ENCODE data around the gene GNRHR. TPM values are rescaled to one million over a fixed set of nuclear protein-coding genes. Genes with fewer than 3 reads are reported as not detected.

Gene GNRHR
- total and polyA plus RNA-seq, 2 of the 4 experiments (the other 2 are of a cell fraction): not detected

DNA sequence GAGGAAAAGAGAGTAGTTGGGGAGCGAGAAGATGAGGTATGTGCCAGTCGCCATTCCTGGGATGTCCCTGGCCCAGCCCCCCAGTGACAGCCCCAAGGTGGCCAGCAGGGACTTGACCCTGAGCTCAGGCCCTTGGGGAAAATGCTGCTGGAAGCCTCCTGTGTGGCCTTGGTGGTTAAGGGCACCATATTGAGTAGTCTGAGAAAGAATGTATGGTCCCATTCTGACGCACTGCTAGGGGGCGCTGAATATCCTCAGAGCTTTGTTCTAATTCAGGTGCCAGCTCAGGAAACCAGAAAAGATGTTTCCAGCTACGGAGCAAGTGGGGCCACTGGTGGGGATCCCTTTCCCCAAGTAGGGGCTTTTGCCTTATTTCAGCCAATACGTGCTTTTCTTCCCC is 39.2 kb downstream of the GNRHR start:
- H3K9ac ChIP-seq (ENCODE audit: low read depth, low read length): no peak overlapping the region
- H4K8ac ChIP-seq (ENCODE audit: low read depth in 2 of 2, low read length in 2 of 2): no peak overlapping the region
- H2BK15ac ChIP-seq (ENCODE audit: low read depth, low read length): no peak overlapping the region
- no peak overlapping the region for H3K14ac ChIP-seq (replicated peaks; ENCODE audit: low read depth, low read length)
- no peak overlapping the region for H3K56ac ChIP-seq (ENCODE audit: extremely low read depth, insufficient read depth, low read length)
- intact Hi-C loops (cut with micrococcal nuclease) (no loop called here), dilution Hi-C loops (cut with HindIII; ENCODE audit: low sequenced_read_pairs, unreplicated experiment) (no loop called here), in situ Hi-C loops (cut with MboI; ENCODE audit: low sequenced_read_pairs) (no loop called here)
- no peak overlapping the region for H2AFZ ChIP-seq (replicated peaks; ENCODE audit: low read length, poor library complexity)
- CTCF ChIA-PET: interaction anchor here (1.0 kb wide), 2 partner anchors 14 to 52 kb away, joined by 3 read pairs; partner anchors contain the start of gene UBA6
- no peak overlapping the region for H3K4ac ChIP-seq (ENCODE audit: low read depth, low read length)
- H3K23ac ChIP-seq (ENCODE audit: low read depth, low read length): no peak overlapping the region
- H2AK5ac ChIP-seq (ENCODE audit: low read depth, low read length): no peak overlapping the region
- H3K9me1 ChIP-seq (ENCODE audit: insufficient read depth, low read length): peaks cover 14% of the 10 kb centered on the region; the same call in 1 of the 2 replicates
- H2AK9ac ChIP-seq (replicated peaks; ENCODE audit: low read depth, low read length, poor library complexity): no peak overlapping the region
- H3K4me2 ChIP-seq (ENCODE audit: low read depth, low read length): no peak overlapping the region
- H2BK20ac ChIP-seq (ENCODE audit: low read depth, low read length): no peak overlapping the region
- DNase-seq (no peak), ATAC-seq (ENCODE audit: low read depth) (no peak)
- H3K9me3 ChIP-seq (ENCODE audit: control insufficient read depth, insufficient read depth, low read length): no peaks in the 10 kb centered on the region
- H2BK120ac ChIP-seq (ENCODE audit: low read depth, low read length): no peak overlapping the region
- no peak overlapping the region for H4K5ac ChIP-seq (ENCODE audit: low read depth, low read length)
- POLR2A ChIA-PET (ENCODE audit: unreplicated experiment): no interaction called here
- 0 out of 2 replicates have a peak, but pooled peaks cover 5% of the 10 kb centered on the region for H4K20me1 ChIP-seq (ENCODE audit: insufficient read depth, low read length)
- peaks cover 8% of the 10 kb centered on the region for H3K4me1 ChIP-seq (ENCODE audit: control insufficient read depth, insufficient read depth, low read length)
- TF ChIP-seq MAZ (IDR thresholded peaks at IDR 0.05; ENCODE audit: borderline replicate concordance, low read depth, low read length) (no peak), CHD1 (IDR thresholded peaks at IDR 0.05; ENCODE audit: low read depth, low read length) (no peak), MAFK (IDR thresholded peaks at IDR 0.05; ENCODE audit: low read depth, low read length) (no peak), BHLHE40 (IDR thresholded peaks at IDR 0.05; ENCODE audit: low read depth, low read length) (no peak), CEBPB (IDR thresholded peaks at IDR 0.05; ENCODE audit: low read depth, low read length) (no peak), USF2 (IDR thresholded peaks at IDR 0.05; ENCODE audit: low read depth, low read length) (no peak), SMC3 (IDR thresholded peaks at IDR 0.05; ENCODE audit: low read depth, low read length) (no peak), RCOR1 (IDR thresholded peaks at IDR 0.05; ENCODE audit: insufficient replicate concordance, low read length) (no peak), FOS (IDR thresholded peaks at IDR 0.05; ENCODE audit: low read depth, low read length) (no peak), ELK1 (IDR thresholded peaks at IDR 0.05; ENCODE audit: borderline replicate concordance, low read depth, low read length) (no peak), NFE2L2 (IDR thresholded peaks at IDR 0.05; ENCODE audit: low read depth, low read length) (no peak), RAD21 (IDR thresholded peaks at IDR 0.05; ENCODE audit: low read length) (no peak), POLR2A (IDR thresholded peaks at IDR 0.05; ENCODE audit: low read depth, low read length) (no peak), RFX5 (IDR thresholded peaks at IDR 0.05; ENCODE audit: low read depth, low read length) (no peak), MXI1 (IDR thresholded peaks at IDR 0.05; ENCODE audit: borderline replicate concordance, low read depth, low read length) (no peak)
- TF ChIP-seq, protein P1, sequence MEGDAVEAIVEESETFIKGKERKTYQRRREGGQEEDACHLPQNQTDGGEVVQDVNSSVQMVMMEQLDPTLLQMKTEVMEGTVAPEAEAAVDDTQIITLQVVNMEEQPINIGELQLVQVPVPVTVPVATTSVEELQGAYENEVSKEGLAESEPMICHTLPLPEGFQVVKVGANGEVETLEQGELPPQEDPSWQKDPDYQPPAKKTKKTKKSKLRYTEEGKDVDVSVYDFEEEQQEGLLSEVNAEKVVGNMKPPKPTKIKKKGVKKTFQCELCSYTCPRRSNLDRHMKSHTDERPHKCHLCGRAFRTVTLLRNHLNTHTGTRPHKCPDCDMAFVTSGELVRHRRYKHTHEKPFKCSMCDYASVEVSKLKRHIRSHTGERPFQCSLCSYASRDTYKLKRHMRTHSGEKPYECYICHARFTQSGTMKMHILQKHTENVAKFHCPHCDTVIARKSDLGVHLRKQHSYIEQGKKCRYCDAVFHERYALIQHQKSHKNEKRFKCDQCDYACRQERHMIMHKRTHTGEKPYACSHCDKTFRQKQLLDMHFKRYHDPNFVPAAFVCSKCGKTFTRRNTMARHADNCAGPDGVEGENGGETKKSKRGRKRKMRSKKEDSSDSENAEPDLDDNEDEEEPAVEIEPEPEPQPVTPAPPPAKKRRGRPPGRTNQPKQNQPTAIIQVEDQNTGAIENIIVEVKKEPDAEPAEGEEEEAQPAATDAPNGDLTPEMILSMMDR (conservative IDR thresholded peaks at IDR 0.05; ENCODE audit: low read depth, low read length): no peak
- H3K18ac ChIP-seq (ENCODE audit: low read depth, low read length): no peak overlapping the region
- peaks cover 14 to 31% of the 10 kb centered on the region in 2 experiments for H3K79me1 ChIP-seq (ENCODE audit: low read depth in 1 of 2, low read length in 2 of 2)
- H3K27me3 ChIP-seq (ENCODE audit: control insufficient read depth, insufficient read depth, low read length): no peaks in the 10 kb centered on the region
- H3K36me3 ChIP-seq (ENCODE audit: control insufficient read depth, insufficient read depth, low read length): no peaks in the 10 kb centered on the region
- WGBS, 2 experiments (ENCODE audit: extremely low coverage in 2 of 2, insufficient read length in 1 of 2): 100% methylated on average over 3 of the region's 6 CpGs; no CpG with 5 or more reads in 1 of the 2 experiments
- H3K27ac ChIP-seq (ENCODE audit: insufficient read depth, low read length): no peak overlapping the region
- H3K4me3 ChIP-seq (ENCODE audit: insufficient read depth, low read depth, low read length): no peak overlapping the region
- H2BK5ac ChIP-seq (ENCODE audit: low read depth, low read length, poor library complexity, severe bottlenecking): no peak overlapping the region
- H4K91ac ChIP-seq (ENCODE audit: insufficient read depth, low read depth, low read length): no peak overlapping the region
- no TSS peak for BruUV-seq (replicated peaks)

Data from IMR-90 (cell line).